ENCODE measurements around the gene PRF1.

Gene PRF1

DNA sequence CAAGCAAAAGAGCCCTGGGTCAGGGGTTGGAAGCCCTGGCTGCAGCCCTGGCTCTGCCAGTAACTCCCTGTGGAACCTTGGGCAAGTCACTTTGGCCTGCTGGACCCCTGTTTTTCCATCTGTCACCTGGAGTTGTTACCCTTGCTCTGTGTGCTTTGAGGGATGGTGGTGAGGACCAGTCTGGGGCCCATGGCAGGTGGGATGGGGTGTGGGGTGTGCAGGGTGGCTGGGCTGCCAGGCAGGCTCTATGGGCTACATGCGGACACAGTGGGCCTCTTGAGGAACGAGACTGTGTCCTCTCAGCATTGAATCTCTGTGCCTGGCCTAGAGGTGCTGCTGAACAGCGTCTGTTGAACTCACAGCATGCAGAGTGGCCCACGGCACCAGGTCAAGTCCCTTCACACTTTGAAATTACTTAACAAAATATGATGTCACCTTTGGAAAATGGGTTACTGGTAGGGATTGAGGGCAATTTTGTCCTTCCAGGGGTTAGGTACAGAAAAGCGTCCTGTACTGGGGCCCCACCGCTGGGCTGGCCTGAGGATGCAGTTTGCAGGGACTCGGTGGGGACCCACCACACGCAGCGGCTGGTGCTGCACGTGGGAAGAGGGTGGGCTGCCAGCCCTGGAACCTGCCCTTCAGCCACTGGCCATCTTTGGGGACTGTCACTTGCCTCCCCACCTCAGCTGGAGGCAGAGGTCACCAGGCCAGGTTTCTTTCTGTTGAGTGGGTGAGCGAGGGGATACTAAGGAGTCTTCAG, 45.3 kb downstream of the PRF1 start:
- TF ChIP-seq CTCF (IDR thresholded peaks at IDR 0.05; ENCODE audit: insufficient read depth, low read length, missing control alignments): no peak
- ChIA-PET POLR2A (no interaction called here), CTCF (interaction anchor here (6.0 to 9.4 kb wide), 2 partner anchors 199 to 202 kb away, joined by 93 to 496 read pairs; no protein-coding TSS in a partner anchor)
- H3K4me3 ChIP-seq (ENCODE audit: low read depth, low read length): no peak overlapping the region
- no peak for DNase-seq (ENCODE audit: low read depth, low spot score)

DNA sequence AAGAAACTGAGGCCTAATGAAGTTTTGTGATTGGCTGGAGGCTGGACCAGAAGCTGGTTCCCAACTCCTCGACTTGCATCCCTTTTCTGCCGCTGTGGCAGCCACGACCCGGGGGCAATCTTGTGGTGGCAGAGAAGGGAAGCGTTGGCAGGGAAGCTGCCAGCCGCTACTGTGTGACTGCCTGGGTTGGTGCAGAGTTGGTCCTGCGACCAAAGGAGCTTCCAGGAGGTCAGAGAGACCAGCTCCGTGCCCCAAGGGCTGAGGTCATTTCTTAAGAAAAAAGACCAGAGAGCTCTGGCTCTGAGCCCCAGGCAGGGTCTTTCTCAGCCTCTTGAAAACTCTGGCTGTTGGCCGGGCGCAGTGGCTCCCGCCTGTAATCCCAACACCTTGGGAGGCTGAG, 47.2 kb downstream of the PRF1 start:
- no peak for TF ChIP-seq CTCF (IDR thresholded peaks at IDR 0.05; ENCODE audit: insufficient read depth, low read length, missing control alignments)
- H3K4me3 ChIP-seq (ENCODE audit: low read depth, low read length): no peak overlapping the region
- ChIA-PET CTCF (interaction anchor here (9.4 kb wide), 1 partner anchor 201 kb away, joined by 496 read pairs; no protein-coding TSS in a partner anchor), POLR2A (no interaction called here)
- no peak for DNase-seq (ENCODE audit: low read depth, low spot score)

- ChIA-PET POLR2A (interaction anchor here (1.0 to 1.2 kb wide), 2 partner anchors 66 to 264 kb away, joined by 3 to 6 read pairs; no protein-coding TSS in a partner anchor), CTCF (interaction anchor here (0.9 to 9.4 kb wide), 14 partner anchors 8 to 351 kb away, joined by 3 to 496 read pairs (median 4); partner anchors contain the start of genes PCBD1 and SGPL1)
Observed at GRCh38 chr10:70552586-70552985, 50.0 kb downstream of the PRF1 start.

GRCh38 chr10:70551971-70552422, 50.5 kb downstream of the PRF1 start:
- H3K4me3 ChIP-seq (ENCODE audit: low read depth, low read length): peak overlapping the region; percentile 24
- CTCF ChIA-PET: interaction anchor here (0.7 to 9.4 kb wide), 22 partner anchors 8 to 338 kb away, joined by 3 to 496 read pairs (median 4); partner anchors contain the start of genes PCBD1 and SGPL1
- TF ChIP-seq CTCF (IDR thresholded peaks at IDR 0.05; ENCODE audit: insufficient read depth, low read length, missing control alignments): no peak
- POLR2A ChIA-PET: interaction anchor here (0.6 to 1.2 kb wide), 5 partner anchors 66 to 379 kb away, joined by 3 to 6 read pairs (median 3); no protein-coding TSS in a partner anchor
- DNase-seq (ENCODE audit: low read depth, low spot score): peak; percentile 95

More at GRCh38 chr10:70552586-70552985, 50.0 kb downstream of the PRF1 start:
- no peak for DNase-seq (ENCODE audit: low read depth, low spot score)
- TF ChIP-seq CTCF (IDR thresholded peaks at IDR 0.05; ENCODE audit: insufficient read depth, low read length, missing control alignments): no peak
- no peak overlapping the region for H3K4me3 ChIP-seq (ENCODE audit: low read depth, low read length)

- no peak for DNase-seq (ENCODE audit: low read depth, low spot score)
- TF ChIP-seq CTCF (IDR thresholded peaks at IDR 0.05; ENCODE audit: insufficient read depth, low read length, missing control alignments): no peak
- POLR2A ChIA-PET: interaction anchor here (0.6 to 1.2 kb wide), 5 partner anchors 67 to 380 kb away, joined by 3 to 6 read pairs (median 3); no protein-coding TSS in a partner anchor
- CTCF ChIA-PET: interaction anchor here (0.7 to 9.4 kb wide), 26 partner anchors 9 to 339 kb away, joined by 3 to 496 read pairs (median 4); partner anchors contain the start of genes PCBD1 and SGPL1
- H3K4me3 ChIP-seq (ENCODE audit: low read depth, low read length): no peak overlapping the region
Observed at GRCh38 chr10:70551466-70551865, 51.1 kb downstream of the PRF1 start.

GRCh38 chr10:70550459-70550858, 52.1 kb downstream of the PRF1 start:
- ChIA-PET POLR2A (no interaction called here), CTCF (interaction anchor here (0.6 to 9.4 kb wide), 57 partner anchors 9 to 717 kb away, joined by 3 to 496 read pairs (median 4); partner anchors contain the start of gene SGPL1)

More at GRCh38 chr10:70550459-70550858, 52.1 kb downstream of the PRF1 start:
- TF ChIP-seq CTCF (IDR thresholded peaks at IDR 0.05; ENCODE audit: insufficient read depth, low read length, missing control alignments): no peak
- no peak overlapping the region for H3K4me3 ChIP-seq (ENCODE audit: low read depth, low read length)
- DNase-seq (ENCODE audit: low read depth, low spot score): no peak

All from AG04449 (cell line).